Measurements from ENCODE around the gene PKIB. TPM values are rescaled to one million over a fixed set of nuclear protein-coding genes. Genes with fewer than 3 reads are reported as not detected.

The PKIB gene
- total RNA-seq, 4 donors from 2014 or later, result 4.1 to 119 (median 41.9) TPM

DNA sequence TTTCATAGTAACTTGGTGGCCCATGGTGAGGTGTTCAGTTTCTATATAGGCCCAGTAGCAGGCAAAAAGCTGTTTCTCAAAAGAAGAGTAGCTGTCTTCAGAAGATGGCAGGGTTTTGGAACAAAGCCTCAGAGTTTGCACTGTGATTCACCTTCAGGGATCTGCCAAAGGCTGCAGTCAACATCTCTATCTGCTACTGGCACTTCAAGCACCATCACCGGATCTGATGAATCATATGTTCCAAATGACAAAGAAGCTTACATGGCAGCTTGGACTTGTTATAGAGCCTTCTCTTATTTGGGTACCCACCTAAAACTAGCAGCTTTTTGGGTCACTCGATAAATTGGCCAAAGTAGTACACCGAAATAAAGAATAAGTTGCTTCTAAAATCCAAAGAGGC lies 39.5 kb downstream of the PKIB start:
- Histone ChIP-seq H3K27me3 (no peaks in the 10 kb centered on the region), H3K9me3 (no peaks in the 10 kb centered on the region), H3K36me3 (no peaks in the 10 kb centered on the region), H3K4me3 (no peak overlapping the region), H3K27ac (no peak overlapping the region), H3K4me1 (no peaks in the 10 kb centered on the region)
- no peak for TF ChIP-seq POLR2A (IDR thresholded peaks at IDR 0.05)
- TF ChIP-seq, protein P1, sequence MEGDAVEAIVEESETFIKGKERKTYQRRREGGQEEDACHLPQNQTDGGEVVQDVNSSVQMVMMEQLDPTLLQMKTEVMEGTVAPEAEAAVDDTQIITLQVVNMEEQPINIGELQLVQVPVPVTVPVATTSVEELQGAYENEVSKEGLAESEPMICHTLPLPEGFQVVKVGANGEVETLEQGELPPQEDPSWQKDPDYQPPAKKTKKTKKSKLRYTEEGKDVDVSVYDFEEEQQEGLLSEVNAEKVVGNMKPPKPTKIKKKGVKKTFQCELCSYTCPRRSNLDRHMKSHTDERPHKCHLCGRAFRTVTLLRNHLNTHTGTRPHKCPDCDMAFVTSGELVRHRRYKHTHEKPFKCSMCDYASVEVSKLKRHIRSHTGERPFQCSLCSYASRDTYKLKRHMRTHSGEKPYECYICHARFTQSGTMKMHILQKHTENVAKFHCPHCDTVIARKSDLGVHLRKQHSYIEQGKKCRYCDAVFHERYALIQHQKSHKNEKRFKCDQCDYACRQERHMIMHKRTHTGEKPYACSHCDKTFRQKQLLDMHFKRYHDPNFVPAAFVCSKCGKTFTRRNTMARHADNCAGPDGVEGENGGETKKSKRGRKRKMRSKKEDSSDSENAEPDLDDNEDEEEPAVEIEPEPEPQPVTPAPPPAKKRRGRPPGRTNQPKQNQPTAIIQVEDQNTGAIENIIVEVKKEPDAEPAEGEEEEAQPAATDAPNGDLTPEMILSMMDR (IDR thresholded peaks at IDR 0.05), result no peak
- peak in 1 of 3 donors; percentile 47 for DNase-seq

DNA sequence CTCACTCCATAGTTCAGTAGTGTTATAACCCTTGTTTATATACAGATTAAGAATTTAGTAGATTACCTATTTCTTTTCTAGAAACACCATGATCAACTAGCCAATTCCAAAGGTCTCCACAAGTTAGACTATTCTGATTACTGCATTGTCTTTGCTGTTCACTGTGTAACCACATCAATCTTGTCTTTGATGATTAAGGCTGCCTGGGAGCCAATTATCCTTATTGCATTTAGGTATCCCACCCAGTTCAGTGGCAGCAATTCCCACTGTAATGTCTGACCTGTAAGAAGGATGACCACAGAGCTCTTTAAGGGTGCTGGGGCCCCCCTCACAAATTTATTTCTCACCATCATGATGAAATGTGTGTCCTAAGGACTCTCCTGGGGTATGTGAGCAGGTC lies 40.2 kb downstream of the PKIB start:
- no peak overlapping the region for H3K4me3 ChIP-seq
- TF ChIP-seq, protein P1 (IDR thresholded peaks at IDR 0.05), result no peak
- TF ChIP-seq POLR2A (IDR thresholded peaks at IDR 0.05), result no peak
- no peak for DNase-seq
- H3K9me3 ChIP-seq, result no peaks in the 10 kb centered on the region
- H3K4me1 ChIP-seq, result no peaks in the 10 kb centered on the region
- no peaks in the 10 kb centered on the region for H3K36me3 ChIP-seq
- H3K27ac ChIP-seq, result peak overlapping the region in 1 of 4 donors; percentile 7
- H3K27me3 ChIP-seq, result no peaks in the 10 kb centered on the region

DNA sequence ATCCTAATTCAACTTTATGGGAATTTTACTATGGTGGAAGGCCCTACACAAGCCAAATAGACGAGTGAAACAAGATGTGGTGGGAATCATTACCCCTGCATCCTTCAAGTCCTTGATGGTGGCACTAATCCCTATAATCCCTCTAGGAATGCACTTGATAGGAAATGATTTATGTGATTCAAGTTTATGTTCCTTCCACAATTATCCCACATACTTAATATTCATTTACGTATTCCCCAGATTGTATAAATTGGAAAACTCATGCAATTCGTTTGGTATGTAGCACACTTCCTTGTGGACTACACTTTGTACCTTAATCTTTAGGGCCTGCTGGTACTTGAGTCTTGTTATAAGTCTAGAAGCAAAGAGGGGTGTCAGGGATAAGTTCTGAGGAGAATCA lies 40.8 kb downstream of the PKIB start:
- no peak overlapping the region for H3K4me3 ChIP-seq
- no peak overlapping the region for H3K27ac ChIP-seq
- H3K9me3 ChIP-seq, result no peaks in the 10 kb centered on the region
- TF ChIP-seq, protein P1 (IDR thresholded peaks at IDR 0.05), result no peak
- no peak for TF ChIP-seq POLR2A (IDR thresholded peaks at IDR 0.05)
- H3K27me3 ChIP-seq, result no peaks in the 10 kb centered on the region
- no peaks in the 10 kb centered on the region for H3K4me1 ChIP-seq
- no peak for DNase-seq
- no peaks in the 10 kb centered on the region for H3K36me3 ChIP-seq

DNA sequence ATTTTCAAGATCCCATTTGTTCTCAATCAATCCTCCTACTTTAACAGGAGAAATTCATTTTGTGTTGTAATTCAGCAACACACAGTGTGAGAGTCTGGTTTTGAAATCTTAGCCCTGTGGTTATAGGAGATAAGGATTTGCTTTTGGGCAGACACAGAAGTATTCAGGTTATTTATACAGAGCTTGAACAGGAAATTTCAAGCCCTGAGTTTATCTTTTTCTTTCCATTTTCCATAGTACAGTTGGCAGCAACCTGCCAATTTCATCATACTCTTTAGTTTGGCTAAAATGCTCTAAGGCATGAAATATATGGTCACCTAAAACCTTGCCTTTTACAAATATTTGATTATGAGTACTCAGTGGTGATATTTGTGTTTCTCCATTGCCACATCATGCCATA lies 41.4 kb downstream of the PKIB start:
- Histone ChIP-seq H3K36me3 (no peaks in the 10 kb centered on the region), H3K9me3 (no peaks in the 10 kb centered on the region), H3K27me3 (no peaks in the 10 kb centered on the region), H3K27ac (peak overlapping the region in 2 of 4 donors; percentile 51 to 57), H3K4me3 (no peak overlapping the region), H3K4me1 (no peaks in the 10 kb centered on the region)
- TF ChIP-seq, protein P1 (IDR thresholded peaks at IDR 0.05), result no peak
- TF ChIP-seq POLR2A (IDR thresholded peaks at IDR 0.05), result no peak
- no peak for DNase-seq

DNA sequence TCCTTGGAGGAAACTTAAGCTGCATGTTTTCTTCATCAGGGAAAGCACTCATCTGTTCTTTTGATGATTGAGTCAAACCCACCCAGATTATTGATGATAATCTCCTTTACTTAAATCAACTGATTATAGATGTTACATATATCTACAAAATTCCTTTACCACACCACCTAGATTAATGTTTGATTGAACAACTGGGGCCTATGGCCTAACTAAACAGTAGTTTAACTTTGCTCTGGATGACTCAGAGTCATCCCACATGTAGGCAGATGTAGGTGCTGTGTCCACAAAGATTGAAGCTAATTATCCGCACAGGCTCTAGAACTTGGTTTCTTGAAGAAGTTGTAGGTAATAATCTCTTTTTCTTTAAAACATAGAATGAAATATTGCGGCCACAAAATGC lies 42.2 kb downstream of the PKIB start:
- no peak for TF ChIP-seq POLR2A (IDR thresholded peaks at IDR 0.05)
- TF ChIP-seq, protein P1 (IDR thresholded peaks at IDR 0.05), result no peak
- peak overlapping the region in 2 of 4 donors; percentile 51 to 57 for H3K27ac ChIP-seq
- no peaks in the 10 kb centered on the region for H3K36me3 ChIP-seq
- peaks cover 0 to 6% (median 0%) of the 10 kb centered on the region in 4 donors for H3K4me1 ChIP-seq
- H3K27me3 ChIP-seq, result no peaks in the 10 kb centered on the region
- no peaks in the 10 kb centered on the region for H3K9me3 ChIP-seq
- no peak for DNase-seq
- no peak overlapping the region for H3K4me3 ChIP-seq

DNA sequence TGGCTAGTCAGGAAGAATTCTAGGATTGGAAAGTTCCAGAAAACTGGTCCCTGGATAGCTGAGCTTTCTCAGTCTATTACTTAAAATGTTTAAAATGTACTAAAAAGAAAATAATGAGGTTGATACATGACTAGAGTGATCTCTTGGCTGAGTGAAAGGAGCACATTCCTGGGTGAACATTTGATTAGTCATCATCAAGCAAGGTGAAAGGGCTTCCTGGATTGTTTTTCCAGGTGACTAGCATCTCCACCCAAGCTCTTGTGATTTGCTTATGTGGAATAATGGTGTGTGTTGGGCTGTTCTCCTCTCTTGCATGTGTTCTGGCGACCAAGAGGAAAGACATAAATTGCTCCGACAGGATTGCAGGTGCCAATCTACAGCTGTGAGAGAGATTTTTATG lies 42.9 kb downstream of the PKIB start:
- peak in 1 of 3 donors; percentile 55 for DNase-seq
- Histone ChIP-seq H3K4me3 (no peak overlapping the region), H3K9me3 (no peaks in the 10 kb centered on the region), H3K27me3 (no peaks in the 10 kb centered on the region), H3K36me3 (no peaks in the 10 kb centered on the region), H3K27ac (peak overlapping the region in 3 of 4 donors; percentile 7 to 57 (median 51)), H3K4me1 (peaks cover 0 to 7% (median 0%) of the 10 kb centered on the region in 4 donors)
- no peak for TF ChIP-seq POLR2A (IDR thresholded peaks at IDR 0.05)
- TF ChIP-seq, protein P1 (IDR thresholded peaks at IDR 0.05), result no peak

Measured in Peyer's patch (tissue), 4 donors.